HEK293T (cell line): ENCODE measurements around the gene CUTC.

ENCODE experiments used
- BHLHE40 ChIP-seq: fragments of 450-650 bp; IDR thresholded peaks from 2 replicates; pipeline ENCODE4 v1.6.1; 2016; ENCODE audit warnings: mild to moderate bottlenecking, moderate library complexity, borderline replicate concordance
- ELF4 ChIP-seq: fragments of 450-650 bp; IDR thresholded peaks from 2 replicates; pipeline ENCODE4 v1.6.1; 2017; ENCODE audit warnings: antibody characterized with exemption
- FOXK2 ChIP-seq: fragments of 450-650 bp; IDR thresholded peaks from 2 replicates; pipeline ENCODE4 v1.6.1; 2016; ENCODE audit warnings: mild to moderate bottlenecking
- LEF1 ChIP-seq: fragments of 450-650 bp; IDR thresholded peaks from 2 replicates; pipeline ENCODE4 v1.6.1; 2017; ENCODE audit warnings: mild to moderate bottlenecking, borderline replicate concordance
- SP1 ChIP-seq: fragments of 450-650 bp; IDR thresholded peaks from 2 replicates; pipeline ENCODE4 v1.6.1; 2017
- SUZ12 ChIP-seq: fragments of 450-650 bp; IDR thresholded peaks from 2 replicates; pipeline ENCODE4 v1.6.1; 2016; ENCODE audit warnings: mild to moderate bottlenecking
- TF ChIP-seq, protein P1 (sequence below): fragments of 450-650 bp; IDR thresholded peaks from 2 replicates; pipeline ENCODE4 v1.6.1; 2016

- TF ChIP-seq SUZ12 (no peak), SP1 (no peak), ELF4 (no peak), FOXK2 (no peak), LEF1 (no peak), BHLHE40 (no peak)
- TF ChIP-seq, protein P1, sequence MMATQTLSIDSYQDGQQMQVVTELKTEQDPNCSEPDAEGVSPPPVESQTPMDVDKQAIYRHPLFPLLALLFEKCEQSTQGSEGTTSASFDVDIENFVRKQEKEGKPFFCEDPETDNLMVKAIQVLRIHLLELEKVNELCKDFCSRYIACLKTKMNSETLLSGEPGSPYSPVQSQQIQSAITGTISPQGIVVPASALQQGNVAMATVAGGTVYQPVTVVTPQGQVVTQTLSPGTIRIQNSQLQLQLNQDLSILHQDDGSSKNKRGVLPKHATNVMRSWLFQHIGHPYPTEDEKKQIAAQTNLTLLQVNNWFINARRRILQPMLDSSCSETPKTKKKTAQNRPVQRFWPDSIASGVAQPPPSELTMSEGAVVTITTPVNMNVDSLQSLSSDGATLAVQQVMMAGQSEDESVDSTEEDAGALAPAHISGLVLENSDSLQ: no peak
Measured at GRCh38 chr10:99748823-99749451, 16.9 kb downstream of the CUTC start.
